ENCODE data around the gene SLC25A47.
A peak's percentile ranks its signal among the peaks of the same experiment; 100 is the strongest.

DNA sequence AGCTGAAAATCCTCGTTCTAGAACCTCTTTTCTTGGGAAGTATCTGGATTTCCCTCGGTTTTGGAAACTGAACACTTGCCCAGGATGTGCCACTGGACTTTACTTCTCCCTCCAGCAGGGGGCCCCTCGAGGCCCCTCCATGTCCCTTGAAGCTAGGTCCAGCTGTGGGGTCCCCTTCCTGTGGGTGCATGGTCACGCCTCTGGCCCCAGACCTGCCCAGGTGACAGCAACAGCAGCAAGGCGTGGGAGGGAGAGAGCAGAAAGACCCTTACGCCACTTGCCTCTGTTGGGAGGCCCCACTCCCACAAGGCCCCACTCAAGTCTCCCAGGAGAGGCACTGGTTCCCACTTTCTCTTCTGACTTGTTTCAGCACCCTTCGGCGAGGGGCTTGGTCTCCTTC, 20.0 kb upstream of the SLC25A47 start:
- TF ChIP-seq, protein P1, sequence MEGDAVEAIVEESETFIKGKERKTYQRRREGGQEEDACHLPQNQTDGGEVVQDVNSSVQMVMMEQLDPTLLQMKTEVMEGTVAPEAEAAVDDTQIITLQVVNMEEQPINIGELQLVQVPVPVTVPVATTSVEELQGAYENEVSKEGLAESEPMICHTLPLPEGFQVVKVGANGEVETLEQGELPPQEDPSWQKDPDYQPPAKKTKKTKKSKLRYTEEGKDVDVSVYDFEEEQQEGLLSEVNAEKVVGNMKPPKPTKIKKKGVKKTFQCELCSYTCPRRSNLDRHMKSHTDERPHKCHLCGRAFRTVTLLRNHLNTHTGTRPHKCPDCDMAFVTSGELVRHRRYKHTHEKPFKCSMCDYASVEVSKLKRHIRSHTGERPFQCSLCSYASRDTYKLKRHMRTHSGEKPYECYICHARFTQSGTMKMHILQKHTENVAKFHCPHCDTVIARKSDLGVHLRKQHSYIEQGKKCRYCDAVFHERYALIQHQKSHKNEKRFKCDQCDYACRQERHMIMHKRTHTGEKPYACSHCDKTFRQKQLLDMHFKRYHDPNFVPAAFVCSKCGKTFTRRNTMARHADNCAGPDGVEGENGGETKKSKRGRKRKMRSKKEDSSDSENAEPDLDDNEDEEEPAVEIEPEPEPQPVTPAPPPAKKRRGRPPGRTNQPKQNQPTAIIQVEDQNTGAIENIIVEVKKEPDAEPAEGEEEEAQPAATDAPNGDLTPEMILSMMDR (IDR thresholded peaks at IDR 0.05) = peak in 2 of 3 experiments; percentile 18 to 30
- no peak for TF ChIP-seq POLR2A (IDR thresholded peaks at IDR 0.05)
